RWPE1 (cell line): ENCODE data around the gene MCF2L.
"Not testable (repeated sequence)": the region's sequence is repeated elsewhere in the genome, so short reads cannot be mapped to it uniquely, and the experiment has no call there.

Source experiments
- CTCF ChIA-PET: fragments of 350-600 bp; sonication (Branson Sonifier 250); formaldehyde crosslinking; extraction: SDS; loops from one replicate; lab custom pipeline; 2021; lab: Yijun Ruan, JAX
- POLR2A ChIA-PET: fragments of 400-600 bp; formaldehyde crosslinking; extraction: SDS; loops from one replicate; lab custom pipeline; 2020; ENCODE audit warnings: antibody characterized with exemption; ENCODE audit not compliant: low non-redundant PET; lab: Yijun Ruan, JAX
- DNase-seq: peaks from one replicate; pipeline ENCODE4 v3.0.0; 2012; ENCODE audit warnings: low spot score
- H3K27ac ChIP-seq: fragments of 450-650 bp; 2 replicates; pipeline ENCODE4 v1.5.1; 2017
- CTCF ChIP-seq: fragments of 450-650 bp; conservative IDR thresholded peaks from 2 replicates; pipeline ENCODE4 v1.5.1; 2017; ENCODE audit warnings: low read depth, mild to moderate bottlenecking

The MCF2L gene

GRCh38 chr13:113110852-113111315 lies 141.9 kb downstream of the MCF2L start:
- POLR2A ChIA-PET, result no interaction called here
- DNase-seq, result no peak
- no peak overlapping the region for H3K27ac ChIP-seq
- CTCF ChIA-PET, result no interaction called here
- TF ChIP-seq CTCF, result no peak

DNA sequence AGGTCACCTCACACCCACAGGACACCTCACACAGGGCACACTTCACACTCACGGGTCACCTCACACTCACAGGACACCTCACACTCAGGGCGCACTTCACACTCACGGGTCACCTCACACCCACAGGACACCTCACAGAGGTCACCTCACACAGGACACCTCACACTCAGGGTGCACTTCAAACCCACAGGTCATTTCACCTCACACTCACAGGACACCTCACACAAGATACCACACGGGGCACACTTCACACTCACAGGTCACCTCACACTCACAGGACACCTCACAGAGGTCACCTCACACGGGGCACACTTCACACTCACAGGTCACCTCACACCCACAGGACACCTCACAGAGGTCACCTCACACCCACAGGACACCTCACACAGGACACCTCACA lies 142.8 kb downstream of the MCF2L start:
- POLR2A ChIA-PET, CTCF ChIA-PET, H3K27ac ChIP-seq, DNase-seq: not testable (repeated sequence)

- H3K27ac ChIP-seq, POLR2A ChIA-PET, CTCF ChIA-PET, DNase-seq: not testable (repeated sequence)
These were observed 143.5 kb downstream of the MCF2L start for GRCh38 chr13:113112475-113112874.

DNA sequence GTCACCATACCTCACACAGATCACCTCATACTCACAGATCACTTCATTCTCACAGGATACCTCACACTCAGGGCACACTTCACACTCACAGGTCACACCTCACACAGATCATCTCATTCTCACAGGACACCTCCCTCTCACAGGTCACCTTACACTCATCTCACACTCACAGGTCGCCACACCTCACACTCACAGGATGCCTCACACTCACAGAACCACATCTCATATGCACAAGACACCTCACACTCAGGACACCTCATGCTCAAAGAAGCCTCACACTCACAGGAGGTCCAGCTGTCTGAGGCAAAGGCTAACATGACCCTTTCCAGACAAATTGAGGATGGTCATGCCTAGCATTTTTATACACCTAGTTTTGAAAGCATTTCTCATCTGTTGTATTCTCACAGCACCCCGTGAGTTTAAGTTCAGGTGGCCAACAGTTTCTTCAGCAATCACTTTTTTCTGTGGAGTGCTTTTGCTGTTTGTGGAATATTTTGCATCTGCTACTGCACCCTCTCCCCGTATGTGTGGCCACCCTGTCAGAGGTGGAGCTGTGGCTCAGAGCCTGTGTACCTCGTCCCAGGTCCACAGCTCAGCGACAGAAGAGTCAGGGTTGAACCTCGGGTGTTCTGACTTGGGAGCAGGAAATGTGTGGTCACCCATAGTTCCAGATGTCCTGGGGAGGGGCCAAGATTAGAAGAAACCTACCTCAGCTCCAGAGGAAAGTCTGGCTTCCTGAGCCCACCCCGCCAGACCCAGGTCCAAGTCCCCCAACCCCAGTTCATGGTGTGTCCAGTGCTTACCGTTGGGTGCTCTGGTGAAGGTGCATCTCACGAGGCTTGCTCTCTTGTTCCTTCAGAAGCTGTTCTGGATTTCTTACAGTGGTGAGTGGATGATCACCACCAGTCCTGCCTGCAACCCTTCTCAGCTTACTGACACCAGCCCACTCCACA lies 144.2 kb downstream of the MCF2L start:
- CTCF ChIA-PET, result no interaction called here
- no peak for TF ChIP-seq CTCF
- no peak overlapping the region for H3K27ac ChIP-seq
- no peak for DNase-seq
- POLR2A ChIA-PET, result no interaction called here

GRCh38 chr13:113113846-113114271 lies 144.8 kb downstream of the MCF2L start:
- POLR2A ChIA-PET, result no interaction called here
- no peak for TF ChIP-seq CTCF
- CTCF ChIA-PET, result interaction anchor here (0.6 kb wide), 1 partner anchor 269 kb away, joined by 4 read pairs; no protein-coding TSS in a partner anchor

DNA sequence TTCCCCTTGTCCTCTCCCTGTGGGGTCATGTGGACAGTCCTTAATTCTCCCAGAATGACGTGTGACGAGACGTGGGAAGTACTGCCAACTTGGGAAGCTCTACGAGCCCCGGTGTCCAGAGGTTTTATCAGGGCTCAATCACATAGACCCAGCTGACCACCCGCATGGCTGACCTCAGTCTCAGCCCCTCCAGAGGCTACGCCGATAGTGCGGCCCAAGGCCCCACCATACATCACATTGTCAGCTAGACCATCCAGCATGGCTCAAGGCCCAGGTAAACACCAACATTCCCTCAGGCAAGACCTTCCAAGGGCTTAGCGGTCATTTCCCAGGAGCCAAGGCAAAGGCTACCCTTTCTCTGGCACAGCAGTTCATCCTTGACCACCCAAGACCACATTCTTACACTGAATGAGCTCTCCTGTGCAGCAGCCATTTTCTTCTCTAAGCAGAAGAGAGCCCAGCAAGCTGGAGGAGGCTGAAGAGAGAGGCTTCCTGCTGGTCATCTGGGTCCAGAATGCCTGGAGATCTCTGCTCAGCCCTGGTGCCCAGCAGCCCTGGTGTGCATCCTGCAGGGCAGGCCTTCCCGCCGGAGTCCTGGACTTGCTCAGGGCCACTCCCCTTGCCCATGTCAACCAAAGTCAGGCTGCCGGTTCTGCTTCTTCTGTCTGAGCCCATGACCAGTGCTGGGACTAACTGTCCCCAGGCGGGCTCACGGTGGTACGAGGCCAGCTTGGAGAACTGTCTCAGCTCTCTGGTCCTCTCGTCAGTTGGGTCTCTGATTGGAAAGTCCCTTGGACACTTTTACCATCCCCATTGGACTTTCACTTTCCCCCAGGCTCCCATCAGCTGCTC lies 145.7 kb downstream of the MCF2L start:
- ChIA-PET POLR2A (no interaction called here), CTCF (interaction anchor here (0.6 kb wide), 1 partner anchor 268 kb away, joined by 4 read pairs; no protein-coding TSS in a partner anchor)
- TF ChIP-seq CTCF, result no peak
- no peak overlapping the region for H3K27ac ChIP-seq
- DNase-seq, result no peak

More at GRCh38 chr13:113113846-113114271, 144.8 kb downstream of the MCF2L start:
- no peak for DNase-seq
- H3K27ac ChIP-seq, result no peak overlapping the region
